Measurements from ENCODE around the gene SLC35F3.

Gene SLC35F3

GRCh38 chr1:234040446-234041317 is 136.2 kb downstream of the SLC35F3 start:
- DNase-seq (ENCODE audit: low read depth, low spot score): no peak

GRCh38 chr1:234044079-234044478 is 139.6 kb downstream of the SLC35F3 start:
- no peak for DNase-seq (ENCODE audit: low read depth, low spot score)

- DNase-seq (ENCODE audit: low read depth, low spot score): peak; percentile 11
These were observed 142.6 kb downstream of the SLC35F3 start for GRCh38 chr1:234047123-234047522.

- no peak for DNase-seq (ENCODE audit: low read depth, low spot score)
These were observed 157.7 kb downstream of the SLC35F3 start for GRCh38 chr1:234062166-234062565.

GRCh38 chr1:234065794-234066447 is 161.4 kb downstream of the SLC35F3 start:
- peak; percentile 84 for DNase-seq (ENCODE audit: low read depth, low spot score)

DNA sequence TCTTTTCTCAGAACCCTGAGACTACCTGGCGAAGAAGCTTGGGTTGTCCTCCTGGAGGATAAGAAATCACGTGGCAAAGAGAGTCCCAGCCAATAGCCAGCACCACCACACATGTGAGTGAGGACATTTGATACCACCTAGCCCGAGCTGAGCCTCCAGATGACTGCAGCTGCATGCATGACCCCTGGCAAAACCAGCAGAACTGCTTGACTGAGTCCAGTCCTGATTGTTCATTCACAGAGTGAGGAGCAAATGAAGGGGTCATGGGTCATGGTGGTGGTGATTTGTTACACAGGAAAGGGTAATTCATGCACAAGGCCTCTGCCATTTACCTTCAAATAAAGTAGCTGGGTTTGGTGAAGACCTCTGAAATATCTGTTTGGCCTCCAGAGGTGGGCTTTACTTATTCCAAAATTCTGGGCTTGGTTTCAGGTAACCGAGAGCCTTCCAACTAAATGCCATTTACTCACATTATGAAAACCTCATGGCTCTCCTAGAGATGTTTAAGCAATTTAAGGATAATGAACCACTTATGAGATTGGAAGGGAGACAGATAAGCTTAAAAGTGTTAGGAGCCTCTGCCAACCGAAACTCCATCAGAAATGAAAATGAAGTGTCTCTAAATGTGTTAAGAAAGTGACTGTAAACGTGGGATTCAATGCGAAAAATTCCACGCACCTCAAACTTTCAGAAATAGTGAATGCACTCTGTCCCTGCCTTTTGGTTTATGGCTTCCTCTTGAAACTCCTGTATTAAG is 163.3 kb downstream of the SLC35F3 start:
- no peak for DNase-seq (ENCODE audit: low read depth, low spot score)

GRCh38 chr1:234069760-234070159 is 165.3 kb downstream of the SLC35F3 start:
- DNase-seq (ENCODE audit: low read depth, low spot score): no peak

GRCh38 chr1:234072793-234073192 is 168.3 kb downstream of the SLC35F3 start:
- DNase-seq (ENCODE audit: low read depth, low spot score): no peak

GRCh38 chr1:234078143-234078542 is 173.7 kb downstream of the SLC35F3 start:
- no peak for DNase-seq (ENCODE audit: low read depth, low spot score)

DNA sequence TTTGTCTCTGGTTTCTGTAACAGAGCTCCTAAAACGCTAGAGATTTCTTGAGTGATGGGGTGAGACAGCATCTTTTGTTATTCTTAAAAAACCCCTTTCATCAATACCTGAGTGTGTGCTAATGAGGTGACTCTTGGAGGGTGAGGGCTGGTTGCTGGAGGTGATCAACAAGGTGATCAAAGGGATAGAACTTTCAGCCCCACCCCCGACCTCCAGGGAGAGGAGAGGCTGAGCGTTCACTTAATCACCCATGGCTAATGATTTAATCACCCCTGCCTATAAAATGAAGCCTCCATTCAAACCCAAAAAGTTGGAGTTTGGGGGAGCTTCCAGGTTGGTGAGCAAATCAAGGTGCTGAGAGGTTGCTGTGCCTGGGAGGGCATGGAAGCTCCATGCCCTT is 175.4 kb downstream of the SLC35F3 start:
- DNase-seq (ENCODE audit: low read depth, low spot score): no peak

DNA sequence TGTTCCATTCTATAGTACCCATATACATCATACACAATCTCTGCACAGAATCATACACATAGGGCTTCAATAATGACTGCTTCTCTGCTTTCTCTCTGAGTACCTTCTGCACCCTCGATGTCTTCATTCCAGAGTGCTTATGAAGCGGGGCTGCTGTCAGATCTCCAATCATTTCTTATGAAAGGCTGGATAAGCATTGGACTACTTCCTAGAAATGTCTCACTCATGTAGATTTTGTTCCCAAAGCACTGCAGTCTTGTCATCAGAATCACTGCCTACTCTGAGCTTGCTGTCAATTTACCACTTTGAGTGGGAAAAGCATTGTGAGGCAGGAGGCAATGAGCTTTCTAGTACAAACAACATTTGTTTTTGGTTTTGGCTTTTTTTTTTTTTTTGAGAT is 179.0 kb downstream of the SLC35F3 start:
- DNase-seq (ENCODE audit: low read depth, low spot score): peak; percentile 78

DNA sequence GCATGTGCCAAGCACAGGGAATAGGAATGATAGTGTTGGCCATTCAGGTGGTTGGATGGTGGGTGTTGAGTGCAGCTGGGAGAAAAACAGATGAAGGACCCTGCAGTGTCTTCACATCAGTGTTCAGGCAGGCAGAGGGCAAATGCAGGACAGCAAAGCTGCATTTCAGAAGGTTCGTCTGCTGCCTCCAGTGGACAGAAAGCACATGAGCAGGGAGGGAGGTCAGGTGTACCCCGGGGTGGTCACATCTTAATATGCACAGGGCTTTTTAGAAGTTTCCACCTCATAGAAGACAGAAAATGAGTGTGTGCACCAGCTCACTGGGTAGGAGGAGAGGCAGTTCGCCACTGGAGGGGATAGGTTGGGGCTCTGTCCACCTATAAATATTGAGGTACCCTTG is 184.9 kb downstream of the SLC35F3 start:
- DNase-seq (ENCODE audit: low read depth, low spot score): no peak

DNA sequence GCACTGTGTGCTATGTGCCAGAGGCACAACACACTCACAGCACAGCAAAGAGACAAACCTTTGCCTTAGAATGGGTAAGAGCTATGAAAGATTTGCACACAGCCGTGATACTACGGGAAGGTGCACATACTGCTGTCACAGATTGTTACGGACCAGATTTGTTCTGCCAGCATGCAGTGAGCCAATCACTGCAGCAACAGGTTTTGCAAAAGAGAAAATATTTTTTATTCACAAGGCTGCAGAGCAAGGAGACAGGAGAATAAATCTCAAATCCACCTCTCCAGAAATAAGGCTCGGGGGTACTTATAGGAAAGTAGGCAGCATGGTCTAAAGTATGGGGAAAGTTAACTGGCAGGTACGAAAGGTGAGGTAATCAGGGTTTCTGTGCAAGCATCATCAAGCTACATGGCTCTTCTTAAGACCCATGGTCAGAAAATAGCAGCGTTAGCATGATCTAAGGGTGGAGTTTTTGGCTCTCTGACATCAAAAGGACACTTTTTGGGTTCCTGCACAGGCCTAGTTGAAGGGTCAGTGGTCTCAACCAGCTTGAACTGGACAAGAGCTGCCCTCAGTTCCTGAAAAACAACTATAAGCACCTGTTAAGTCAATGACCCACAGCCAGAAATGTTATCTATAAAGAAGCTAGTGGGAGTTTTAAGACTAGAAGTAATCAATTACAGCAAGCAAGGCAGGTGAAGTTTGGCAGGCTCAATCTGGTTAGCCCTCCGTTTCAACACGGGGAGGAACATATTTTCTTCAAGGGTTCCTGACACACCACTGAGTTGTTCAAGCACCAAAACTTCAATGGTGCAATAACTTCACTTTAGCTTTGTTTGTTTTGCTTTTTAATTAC is 186.0 kb downstream of the SLC35F3 start:
- no peak for DNase-seq (ENCODE audit: low read depth, low spot score)

- no peak for DNase-seq (ENCODE audit: low read depth, low spot score)
These were observed 186.6 kb downstream of the SLC35F3 start for GRCh38 chr1:234091065-234091401.

- no peak for DNase-seq (ENCODE audit: low read depth, low spot score)
These were observed 187.4 kb downstream of the SLC35F3 start for GRCh38 chr1:234091876-234092275.

DNA sequence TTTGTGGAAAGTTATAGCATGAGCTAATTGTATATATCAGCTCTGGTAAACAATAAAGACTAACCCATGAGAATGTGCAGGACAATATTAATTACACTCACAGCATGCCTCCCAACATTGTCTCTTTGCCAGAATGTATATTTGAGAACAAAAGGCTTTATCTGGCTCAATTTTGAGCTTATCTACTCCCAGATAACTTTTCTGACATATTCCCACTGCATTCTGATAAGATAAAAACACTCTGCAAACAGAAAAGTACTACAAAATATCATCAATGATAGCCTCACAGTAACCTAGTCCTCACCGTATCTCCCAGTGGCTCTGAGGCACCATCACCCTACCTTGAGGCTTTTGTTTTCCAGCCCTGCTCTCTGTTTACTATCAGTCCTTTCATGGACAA is 188.6 kb downstream of the SLC35F3 start:
- no peak for DNase-seq (ENCODE audit: low read depth, low spot score)

DNA sequence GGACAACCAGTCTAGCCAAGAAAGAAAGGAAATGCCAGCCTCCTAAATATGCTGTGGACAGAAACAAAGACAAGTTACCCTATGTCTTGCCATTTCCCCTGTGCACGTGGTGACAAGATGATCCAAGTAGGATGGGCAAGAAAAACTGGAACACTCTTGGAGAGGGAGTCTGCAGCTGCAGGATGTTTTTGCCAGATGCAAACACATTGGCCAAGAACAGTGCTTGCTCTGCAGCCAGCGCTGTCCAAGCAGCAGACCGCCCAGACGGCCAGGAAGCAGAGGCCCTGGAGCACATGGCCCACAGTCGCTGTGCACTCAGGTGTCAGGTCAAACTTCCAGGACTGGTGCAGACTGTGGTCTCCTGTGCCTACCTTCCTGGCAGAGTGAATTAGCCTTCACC is 189.3 kb downstream of the SLC35F3 start:
- DNase-seq (ENCODE audit: low read depth, low spot score): no peak

- no peak for DNase-seq (ENCODE audit: low read depth, low spot score)
These were observed 189.7 kb downstream of the SLC35F3 start for GRCh38 chr1:234094172-234094571.

DNA sequence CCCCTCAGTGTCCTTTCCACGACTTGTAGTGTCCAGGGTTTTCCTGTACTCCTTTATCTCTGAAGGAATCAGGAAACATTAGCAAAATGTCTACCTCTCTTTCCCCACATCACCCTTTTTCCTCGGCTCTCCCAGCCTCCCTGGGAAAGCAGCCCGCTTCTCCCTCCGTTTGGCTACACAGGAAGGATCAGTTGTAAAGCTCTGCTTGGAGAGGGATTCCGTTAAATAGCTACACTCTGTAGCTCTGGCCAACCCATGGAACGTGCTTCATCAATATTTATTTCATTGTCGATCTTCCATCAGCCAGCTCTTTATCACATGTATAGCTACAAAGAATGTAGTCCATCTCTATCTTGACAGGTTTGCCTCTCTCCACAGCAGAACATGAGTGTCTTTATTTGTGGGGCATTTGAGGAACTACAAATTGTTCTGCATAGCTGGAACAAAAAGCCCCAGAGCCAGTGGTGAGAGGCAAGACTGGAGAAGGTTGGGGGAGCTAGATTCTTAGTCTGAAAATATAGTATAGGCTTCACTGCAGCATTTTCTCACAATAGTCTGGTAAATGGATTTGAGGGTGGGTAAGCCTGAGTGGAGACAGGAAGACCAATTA is 191.8 kb downstream of the SLC35F3 start:
- no peak for DNase-seq (ENCODE audit: low read depth, low spot score)

DNA sequence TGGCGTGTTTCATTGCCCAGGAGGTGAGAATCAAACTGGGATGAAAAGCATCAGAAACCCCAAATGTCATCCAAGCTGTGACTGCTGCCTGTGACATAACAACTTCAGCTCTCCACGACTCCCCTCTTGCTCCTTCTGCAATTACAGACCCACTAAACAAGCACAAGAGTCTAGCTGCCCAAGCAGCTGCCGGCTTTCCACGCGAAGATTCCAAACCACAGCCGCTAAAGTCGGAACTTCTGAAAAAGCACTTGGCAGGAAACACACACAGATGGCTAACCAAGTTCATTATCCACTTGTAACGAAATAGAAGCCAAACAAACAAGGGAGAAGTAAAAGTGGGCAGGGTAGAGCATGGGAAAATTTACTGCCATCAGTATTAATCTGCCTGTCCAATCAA is 198.1 kb downstream of the SLC35F3 start:
- peak; percentile 88 for DNase-seq (ENCODE audit: low read depth, low spot score)

GRCh38 chr1:234103198-234103597 is 198.7 kb downstream of the SLC35F3 start:
- no peak for DNase-seq (ENCODE audit: low read depth, low spot score)
